Neural progenitor cell (in vitro differentiated cells): ENCODE data around the gene MEGF8.

Experiments
- CTCF ChIP-seq: fragments of 200-600 bp; sonication (generic); IDR thresholded peaks from 2 replicates; pipeline ENCODE4 v1.5.1; 2017; ENCODE audit warnings: antibody characterized with exemption, mild to moderate bottlenecking
- EZH2 ChIP-seq: fragments of 200-600 bp; sonication (generic); IDR thresholded peaks from 2 replicates; pipeline ENCODE4 v1.6.1; 2017; ENCODE audit warnings: antibody characterized with exemption, mild to moderate bottlenecking, moderate library complexity

DNA sequence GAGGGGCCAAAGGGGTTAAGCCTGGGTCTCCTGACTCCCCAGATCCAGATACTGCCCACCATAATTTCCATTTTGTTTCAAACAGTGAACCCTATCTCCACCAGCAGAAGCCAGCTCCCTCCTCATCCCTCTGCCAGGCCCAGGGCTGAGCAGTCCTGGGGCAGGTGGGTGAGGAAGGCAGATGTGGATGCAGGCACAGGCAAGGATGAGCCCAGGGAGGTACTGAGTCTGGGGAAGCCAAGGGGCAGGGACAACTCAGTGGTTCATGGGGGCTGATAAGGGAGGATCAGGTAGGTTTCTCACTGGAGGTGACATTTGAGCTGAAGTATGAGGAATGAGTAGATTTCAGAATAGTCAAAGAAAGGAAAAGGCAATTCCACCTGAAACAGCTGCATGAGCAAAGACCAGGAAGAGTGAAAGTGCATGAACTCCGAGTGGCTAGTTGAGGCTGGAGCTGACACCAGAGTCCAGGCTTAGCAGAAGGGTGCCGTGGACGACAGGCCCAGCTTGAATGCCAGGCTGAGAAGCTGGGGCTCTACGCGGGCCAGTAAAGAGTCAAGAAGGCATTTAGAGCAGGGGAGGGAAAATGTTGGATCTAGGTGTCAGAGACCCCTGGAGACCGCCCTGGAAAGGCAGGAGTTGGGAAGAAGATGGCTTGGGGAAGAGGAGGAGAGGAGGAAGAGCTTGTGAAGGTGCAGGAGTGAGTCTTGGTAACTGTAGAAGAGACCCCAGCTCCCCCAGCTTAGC, 46.1 kb upstream of the MEGF8 start:
- no peak for TF ChIP-seq CTCF
- no peak for TF ChIP-seq EZH2
